ENCODE results near the gene LNPEP.

DNA sequence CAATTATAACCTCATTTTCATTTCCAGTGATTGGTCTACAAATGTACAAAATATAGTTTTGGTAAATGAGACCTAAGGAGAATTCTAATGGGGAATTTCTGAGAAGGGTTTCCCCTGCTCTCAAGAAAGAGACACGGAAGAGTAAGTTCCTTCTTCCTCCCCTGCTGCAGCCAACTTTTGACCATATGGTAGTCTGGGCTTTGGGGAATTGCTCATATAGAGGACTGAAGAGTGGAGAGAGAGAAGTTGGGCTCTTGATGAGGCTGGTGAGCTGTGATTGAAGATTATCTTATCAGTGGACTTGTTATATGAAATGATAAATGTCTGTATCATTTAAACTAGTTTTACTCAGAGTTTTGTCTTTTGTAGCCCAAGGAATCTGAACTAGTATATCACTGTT, 4.3 kb upstream of the LNPEP start:
- TF ChIP-seq, protein P1, sequence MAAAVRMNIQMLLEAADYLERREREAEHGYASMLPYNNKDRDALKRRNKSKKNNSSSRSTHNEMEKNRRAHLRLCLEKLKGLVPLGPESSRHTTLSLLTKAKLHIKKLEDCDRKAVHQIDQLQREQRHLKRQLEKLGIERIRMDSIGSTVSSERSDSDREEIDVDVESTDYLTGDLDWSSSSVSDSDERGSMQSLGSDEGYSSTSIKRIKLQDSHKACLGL (CRISPR knock-in tag; IDR thresholded peaks at IDR 0.05): no peak
- TF ChIP-seq NONO (IDR thresholded peaks at IDR 0.05) (no peak), NONO (CRISPR knock-in tag; conservative IDR thresholded peaks at IDR 0.05) (no peak)

All from HepG2 (cell line).